ENCODE results near the gene SDF2L1. TPM values are rescaled to one million over a fixed set of nuclear protein-coding genes. Genes with fewer than 3 reads are reported as not detected.
A peak's percentile ranks its signal among the peaks of the same experiment; 100 is the strongest.

The SDF2L1 gene, protein sequence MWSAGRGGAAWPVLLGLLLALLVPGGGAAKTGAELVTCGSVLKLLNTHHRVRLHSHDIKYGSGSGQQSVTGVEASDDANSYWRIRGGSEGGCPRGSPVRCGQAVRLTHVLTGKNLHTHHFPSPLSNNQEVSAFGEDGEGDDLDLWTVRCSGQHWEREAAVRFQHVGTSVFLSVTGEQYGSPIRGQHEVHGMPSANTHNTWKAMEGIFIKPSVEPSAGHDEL
- 10 to 100 TPM; 47.6 to 48.7 TPM for total RNA-seq

DNA sequence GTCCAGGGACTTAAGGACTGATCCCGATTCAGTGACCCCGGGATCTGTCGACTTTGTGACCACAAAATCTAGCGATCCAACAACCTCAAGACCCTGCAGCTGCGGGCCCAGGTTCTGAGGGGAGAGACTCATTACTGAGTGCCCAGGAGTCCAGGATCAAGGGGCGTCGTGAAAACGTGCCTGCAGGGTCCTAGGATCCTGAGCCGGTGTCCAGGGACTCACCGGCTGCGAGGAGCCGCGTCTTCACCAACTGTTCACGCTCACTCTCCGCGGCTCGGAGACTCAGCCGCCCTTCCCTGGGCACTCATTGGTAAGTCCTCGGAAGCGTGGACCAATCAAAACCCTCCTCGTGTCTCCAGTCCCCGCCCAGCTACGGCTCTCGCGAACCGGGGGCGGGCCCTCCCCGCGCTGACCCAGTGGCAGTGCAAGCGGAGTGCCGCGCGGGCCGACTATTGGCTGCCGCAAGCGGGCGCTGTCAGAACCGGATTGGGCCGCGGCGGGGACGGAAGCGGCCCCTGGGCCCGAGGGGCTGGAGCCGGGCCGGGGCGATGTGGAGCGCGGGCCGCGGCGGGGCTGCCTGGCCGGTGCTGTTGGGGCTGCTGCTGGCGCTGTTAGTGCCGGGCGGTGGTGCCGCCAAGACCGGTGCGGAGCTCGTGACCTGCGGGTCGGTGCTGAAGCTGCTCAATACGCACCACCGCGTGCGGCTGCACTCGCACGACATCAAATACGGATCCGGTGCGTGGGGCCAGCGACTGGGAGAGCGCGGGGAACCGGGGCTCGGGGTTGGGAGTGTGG, at the start of gene SDF2L1:
Gene SDF2L1, plus strand, starts transcription at position 514 of the 795 bp plus-strand sequence. Its CDS starts 35 bp downstream, at position 549.

DNA sequence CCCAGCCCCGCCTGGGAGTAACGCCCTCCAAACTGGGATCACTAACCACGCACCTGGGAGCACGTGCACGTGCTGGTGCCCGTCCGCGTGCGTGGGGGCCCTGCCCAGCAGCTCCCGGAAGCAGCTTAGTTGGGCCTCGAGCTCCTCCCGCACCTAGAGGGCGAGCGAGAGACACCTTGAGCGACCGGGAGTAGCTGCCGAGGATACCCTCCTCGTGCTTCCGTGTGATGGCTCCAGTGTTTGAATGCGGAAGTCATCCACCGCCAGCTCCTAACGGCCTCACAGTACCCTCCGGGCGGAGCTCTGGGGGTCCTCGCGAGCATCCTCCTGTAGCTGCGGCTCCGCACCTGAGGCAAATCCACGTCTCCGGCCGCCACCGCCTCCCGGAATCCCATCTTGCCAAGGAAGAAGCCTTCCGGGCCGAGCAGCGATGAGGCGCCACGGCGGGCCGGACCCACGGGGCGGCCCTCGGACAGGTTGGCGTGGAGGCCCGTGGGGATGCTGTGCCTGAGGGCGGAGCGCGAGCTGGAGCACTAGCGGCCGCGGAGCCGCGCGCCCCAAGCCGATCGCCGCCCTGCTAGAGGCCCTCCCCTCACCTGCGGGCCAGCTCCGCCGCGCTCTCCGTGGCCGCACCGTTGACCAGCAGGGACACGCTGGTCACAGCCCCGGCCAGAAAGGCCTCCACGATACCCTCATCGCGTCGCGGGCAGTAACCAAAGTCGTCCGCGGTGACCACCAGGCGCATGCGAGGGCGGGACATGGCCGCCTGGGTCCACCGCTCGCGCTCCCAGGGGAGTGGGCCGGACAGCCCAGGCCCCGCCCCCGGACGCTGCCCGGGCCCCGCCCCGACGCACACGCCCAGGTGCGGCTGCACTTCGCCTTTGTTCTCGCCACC, 12.6 kb upstream of the SDF2L1 start, which contains the start of gene YDJC:
Gene YDJC, minus strand, starts transcription at position 768 of the 895 bp plus-strand sequence. Its CDS starts 8 bp downstream, at position 760.

DNA sequence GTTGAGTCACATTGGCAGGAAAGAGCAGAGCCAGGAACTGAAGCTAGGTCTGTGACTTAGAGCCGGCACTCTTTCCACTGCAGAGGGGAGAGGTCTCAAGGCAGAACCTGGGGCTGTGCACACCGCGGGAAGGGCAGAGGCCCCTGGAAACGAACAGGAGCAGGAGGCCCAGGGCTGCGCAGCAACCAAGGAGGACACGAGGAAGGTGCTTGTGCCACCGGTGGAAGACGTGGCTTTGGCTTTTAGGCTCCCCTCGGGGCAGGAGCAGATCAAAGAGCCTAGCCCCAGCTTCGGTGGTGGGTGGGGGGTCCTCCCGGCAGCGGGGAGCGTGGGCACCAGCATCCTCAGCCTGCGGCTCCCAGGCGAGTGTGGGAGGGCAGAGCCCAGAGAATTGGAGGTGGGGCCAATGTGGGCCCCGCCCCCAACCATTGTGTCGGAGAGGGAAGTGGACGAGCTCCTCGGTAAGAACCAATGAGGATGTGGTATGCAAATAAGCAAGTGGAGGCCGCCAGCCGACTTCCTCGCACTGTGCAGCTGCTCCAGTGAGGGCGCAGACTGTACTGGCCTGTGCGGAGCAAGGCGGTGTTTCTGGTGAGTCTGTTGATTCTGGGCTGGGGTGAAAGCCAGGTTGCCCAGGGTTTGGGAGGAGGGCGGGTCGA, 9.7 kb upstream of the SDF2L1 start, which contains the start of gene CCDC116:
Gene CCDC116, plus strand, starts transcription at position 524 of the 659 bp plus-strand sequence. CDS start 422 bp downstream, outside the sequence.

Small RNAs within 50 kb of the gene (microRNA-seq; reads per million reads assigned to microRNA genes)
- gene MIR130B (ENCODE audit: borderline microRNAs expressed, borderline replicate concordance) = 1,101 reads per million, percentile 88 among the genes with 10 or more reads in this experiment
- 1.3 reads per million for gene MIR301B (ENCODE audit: borderline microRNAs expressed, borderline replicate concordance)

Other genes with a start within 250 kb of the SDF2L1 start
- gene HIC2, start 224.9 kb upstream of the SDF2L1 start, total RNA-seq = 1 to 10 TPM; 5.4 to 5.7 TPM
- 1 to 10 TPM; 2.2 to 2.3 TPM for gene TMEM191C, start 174.9 kb upstream of the SDF2L1 start, total RNA-seq
- 1 to 10 TPM in 1 of 2 experiments, under 1 TPM in 1; 0.89 to 1.1 TPM for gene RIMBP3C, start 90.8 kb upstream of the SDF2L1 start, total RNA-seq
- 10 to 100 TPM; 53.5 to 54.2 TPM for gene UBE2L3, start 74.6 kb upstream of the SDF2L1 start, total RNA-seq
- gene YDJC, start 12.3 kb upstream of the SDF2L1 start, total RNA-seq = 10 to 100 TPM; 39.9 to 40.0 TPM
- gene CCDC116, start 9.5 kb upstream of the SDF2L1 start, total RNA-seq = under 1 TPM; 0.26 to 0.78 TPM
- gene PPIL2, start 23.7 kb downstream of the SDF2L1 start, total RNA-seq = 10 to 100 TPM; 70.4 to 70.9 TPM
- 10 to 100 TPM; 13.0 to 13.8 TPM for gene YPEL1, start 93.5 kb downstream of the SDF2L1 start, total RNA-seq
- gene MAPK1, start 225.3 kb downstream of the SDF2L1 start, total RNA-seq = 100 to 1,000 TPM; 102 to 105 TPM